HG03521 (cell line): ENCODE data around the gene MGST3.
"Not testable (repeated sequence)": the region's sequence is repeated elsewhere in the genome, so short reads cannot be mapped to it uniquely, and the experiment has no call there.

Experiments used
- ATAC-seq: cut with Tn5 transposase; IDR thresholded peaks from one replicate; pipeline ENCODE4 v1.9.1; 2021; ENCODE audit warnings: mild to moderate bottlenecking, moderate library complexity; ENCODE audit not compliant: unreplicated experiment

MGST3 gene

DNA sequence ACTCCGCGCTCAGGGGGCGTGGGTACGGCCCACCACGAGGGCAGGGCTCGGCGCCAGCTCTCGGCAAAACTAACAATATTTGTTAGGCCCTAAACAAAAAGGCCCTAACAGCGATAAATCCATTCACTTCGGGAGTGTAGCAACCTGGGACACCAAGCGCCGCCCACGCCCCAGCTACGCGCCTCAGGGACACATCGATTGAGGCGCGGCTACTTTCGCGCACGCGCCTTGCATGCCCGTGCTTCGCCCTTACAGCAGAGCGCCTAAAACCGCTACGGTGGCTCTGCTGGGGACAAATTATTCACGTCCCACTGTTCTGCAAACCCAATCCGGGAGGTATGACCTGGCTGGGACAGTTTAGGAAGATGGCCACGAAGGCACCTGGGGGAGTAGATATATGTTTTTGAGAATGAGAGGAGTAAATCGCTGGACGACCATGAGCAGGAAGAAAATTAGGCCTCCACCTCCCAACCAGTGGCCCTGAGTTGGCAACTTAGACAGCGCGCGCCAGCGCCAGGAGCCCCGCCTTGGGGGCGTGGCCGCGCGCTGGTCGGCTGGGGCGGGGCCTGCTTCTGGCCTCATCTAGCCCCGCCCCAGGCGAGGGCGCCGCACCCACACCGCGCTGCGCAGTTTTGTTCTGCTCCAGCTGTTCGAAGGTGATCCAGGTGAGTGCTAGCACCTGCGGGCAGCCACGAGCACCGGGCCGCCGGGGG lies at the start of gene MGST3:
TSS of gene MGST3 (plus strand) at position 606 of the 713 bp plus-strand sequence. CDS start 18,614 bp downstream, outside the sequence.
- ATAC-seq = peak; percentile 90

- no peak for ATAC-seq
These were observed 49.1 kb upstream of the MGST3 start for GRCh38 chr1:165581926-165582325.

DNA sequence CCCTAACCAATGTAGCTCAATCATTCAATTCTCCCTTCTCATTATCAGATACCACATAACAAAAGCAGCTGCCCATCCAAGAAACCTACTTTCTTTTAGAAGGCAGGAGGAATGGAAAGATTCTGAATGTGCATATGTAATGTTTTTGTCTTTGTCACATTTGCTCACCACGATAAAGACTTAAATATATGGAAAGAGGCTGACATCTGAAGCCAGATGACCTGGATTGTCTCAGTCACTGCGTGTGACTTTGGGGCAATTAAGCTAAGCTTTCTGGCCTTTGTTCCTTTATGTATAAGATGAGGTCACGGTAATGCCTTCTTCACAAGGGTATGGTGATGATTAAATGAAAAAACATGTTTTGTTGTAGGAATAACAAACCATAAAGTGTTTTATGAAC lies 44.6 kb upstream of the MGST3 start:
- ATAC-seq = no peak

GRCh38 chr1:165591391-165591790 lies 39.6 kb upstream of the MGST3 start:
- not testable (repeated sequence) for ATAC-seq

DNA sequence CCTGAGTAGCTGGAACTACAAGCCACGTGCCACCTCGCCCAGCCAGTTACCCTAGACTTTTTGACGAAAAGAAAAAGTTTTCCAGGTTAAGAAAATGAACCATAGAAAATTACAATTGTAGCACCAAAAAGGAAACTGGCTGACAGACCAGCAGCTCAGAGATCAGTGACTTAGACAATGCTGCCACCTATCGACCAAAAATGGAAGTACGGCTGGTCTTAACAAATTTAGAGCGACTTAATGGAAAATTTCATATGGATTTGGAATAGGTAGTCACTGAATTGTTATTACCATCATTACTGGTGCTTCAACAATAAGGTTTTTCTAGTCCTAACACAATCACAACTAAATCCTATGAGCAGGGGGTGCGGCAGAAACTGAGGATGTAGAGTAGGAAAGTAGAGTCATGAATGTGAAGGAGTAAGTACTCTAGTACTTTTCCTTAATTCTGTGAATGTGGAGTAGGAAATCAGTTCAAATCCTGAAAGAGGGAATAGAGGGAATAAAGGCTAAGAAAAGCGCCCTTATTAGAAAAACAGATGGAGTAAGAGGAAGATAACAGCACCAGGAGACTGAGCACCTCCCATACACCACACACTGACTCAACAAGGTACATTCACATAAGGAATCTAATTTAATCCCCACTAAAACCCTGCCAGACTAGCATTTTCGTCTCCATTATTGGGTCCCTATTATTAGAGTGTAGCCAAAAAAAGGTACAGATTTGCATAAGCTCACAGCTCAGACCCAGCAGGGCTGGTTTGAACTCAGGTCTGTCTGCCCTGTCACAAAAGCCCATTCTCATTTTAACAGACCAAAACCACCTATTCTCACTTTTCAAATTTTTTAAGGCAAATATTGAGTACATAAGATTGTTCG lies 37.9 kb upstream of the MGST3 start:
- no peak for ATAC-seq

DNA sequence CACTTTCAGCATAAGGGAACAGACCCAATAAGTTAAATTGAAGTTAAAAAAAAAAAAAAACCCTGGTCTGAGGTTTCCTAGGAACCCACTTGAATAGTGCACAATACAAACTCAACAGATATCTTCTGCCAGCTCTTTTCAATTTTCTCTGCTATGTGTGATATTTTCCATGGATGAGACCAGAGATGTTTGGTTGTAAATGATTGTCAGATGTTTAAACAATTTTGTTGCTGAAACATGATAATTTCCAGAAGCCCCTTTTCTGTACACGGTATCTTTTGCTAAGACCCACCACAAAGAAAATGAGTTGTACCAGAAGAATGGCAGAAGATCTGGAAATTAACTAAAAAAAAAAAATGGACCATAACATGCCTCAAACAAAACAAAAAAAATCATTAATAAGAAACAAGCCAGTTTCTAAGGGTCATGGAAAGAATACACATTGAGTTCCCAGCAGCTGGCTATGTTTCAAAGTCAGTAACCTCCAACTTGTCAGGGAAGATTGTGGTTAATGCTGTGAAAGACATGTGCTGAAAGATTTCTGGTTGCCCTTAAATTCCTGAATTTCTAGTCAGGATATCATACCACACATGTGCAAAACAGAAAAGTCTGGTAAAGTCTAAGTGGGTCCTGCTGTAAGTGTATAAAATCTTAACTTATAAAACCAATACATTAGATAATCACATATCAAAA lies 35.6 kb upstream of the MGST3 start:
- ATAC-seq = no peak

- peak; percentile 98 for ATAC-seq
These were observed 33.0 kb upstream of the MGST3 start for GRCh38 chr1:165597883-165598675.

- ATAC-seq = no peak
These were observed 32.4 kb upstream of the MGST3 start for GRCh38 chr1:165598676-165599059.

DNA sequence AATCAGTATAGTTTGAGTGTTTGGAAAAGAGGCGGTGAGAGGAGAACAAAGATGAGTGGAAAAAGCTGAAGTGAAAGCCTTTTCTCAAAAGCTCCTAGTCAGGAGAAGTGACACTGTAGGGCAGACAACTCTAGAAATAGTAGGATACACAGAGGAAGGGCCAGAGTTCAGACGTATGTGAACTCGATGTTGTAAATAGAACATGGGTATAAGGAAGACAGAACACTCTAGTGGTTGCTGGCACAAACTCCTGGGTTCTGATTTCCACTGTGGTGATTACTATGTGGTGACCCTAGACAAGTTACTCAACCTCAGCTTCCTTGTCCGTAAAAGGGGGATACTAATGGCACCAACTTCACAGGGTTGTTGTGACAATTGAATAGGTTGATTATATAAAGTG lies 30.2 kb upstream of the MGST3 start:
- no peak for ATAC-seq

- ATAC-seq = no peak
These were observed 27.2 kb upstream of the MGST3 start for GRCh38 chr1:165603810-165604209.

DNA sequence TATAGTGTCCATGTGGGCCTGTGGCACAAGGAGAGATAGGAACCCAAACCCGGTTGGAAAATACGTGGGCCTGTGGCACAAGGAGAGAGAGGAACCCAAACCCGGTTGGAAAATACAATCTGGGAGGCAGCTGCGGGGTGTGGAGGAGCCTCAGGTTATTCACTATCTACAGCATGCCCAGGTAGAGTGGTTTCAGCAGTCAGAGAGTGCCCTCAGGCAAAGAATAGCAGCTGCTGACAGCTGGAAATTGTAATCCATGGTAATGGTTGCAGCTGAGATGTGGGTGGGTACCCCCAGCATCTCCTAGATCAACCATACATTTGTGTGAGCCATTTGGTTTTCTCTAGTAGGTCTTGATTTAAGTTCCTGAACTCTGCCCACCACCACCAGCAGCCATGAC lies 25.8 kb upstream of the MGST3 start:
- ATAC-seq = no peak

- not testable (repeated sequence) for ATAC-seq
These were observed 24.4 kb upstream of the MGST3 start for GRCh38 chr1:165606676-165607075.

DNA sequence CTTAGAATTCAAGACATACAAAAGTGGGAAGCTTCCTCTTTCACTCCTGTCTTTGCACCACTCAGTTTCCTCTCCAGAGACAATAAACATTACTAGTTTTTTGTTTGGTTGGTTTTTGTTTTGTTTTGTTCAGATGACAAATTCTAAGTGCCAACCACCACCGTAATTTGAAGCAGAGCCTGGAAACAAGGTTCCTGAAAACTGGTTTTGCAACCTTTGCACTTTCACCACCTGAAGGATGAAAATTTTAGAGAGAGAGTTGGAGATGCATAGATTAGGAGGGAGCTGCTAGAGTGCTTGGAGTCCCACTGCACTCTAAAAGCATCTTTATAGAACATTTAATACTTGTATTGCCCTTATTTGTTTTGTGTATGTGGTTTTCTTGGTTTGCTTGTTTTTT lies 20.2 kb upstream of the MGST3 start:
- no peak for ATAC-seq

- ATAC-seq = no peak
These were observed 19.0 kb upstream of the MGST3 start for GRCh38 chr1:165612062-165612461.

- ATAC-seq = no peak
These were observed 14.9 kb upstream of the MGST3 start for GRCh38 chr1:165616054-165616612.

DNA sequence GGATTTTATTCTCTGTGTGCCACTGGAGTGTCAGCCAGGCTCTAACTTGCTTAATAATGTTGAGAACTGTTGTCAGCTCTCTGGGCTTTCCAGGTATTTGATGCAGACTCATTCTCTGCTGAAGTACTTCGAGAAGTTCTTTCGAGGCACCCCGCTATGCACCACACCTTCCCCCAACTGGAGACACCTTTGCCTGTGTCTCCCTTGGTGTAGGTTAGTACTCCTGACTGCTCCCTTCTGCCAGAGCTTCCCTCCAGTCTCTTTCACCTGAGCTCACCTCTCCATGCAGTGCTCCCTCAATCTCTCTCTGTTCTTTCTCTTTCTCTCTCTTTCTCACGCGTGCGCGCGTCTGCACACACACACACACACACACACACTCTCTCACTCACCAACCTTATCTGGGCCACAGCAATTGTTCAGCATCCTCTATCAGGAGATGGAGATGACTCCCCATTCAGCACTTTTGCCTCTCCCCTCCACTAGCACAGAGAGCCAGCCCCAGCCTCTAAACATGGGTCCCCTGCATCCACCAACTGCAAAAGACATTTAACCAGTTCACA lies 14.0 kb upstream of the MGST3 start:
- no peak for ATAC-seq

DNA sequence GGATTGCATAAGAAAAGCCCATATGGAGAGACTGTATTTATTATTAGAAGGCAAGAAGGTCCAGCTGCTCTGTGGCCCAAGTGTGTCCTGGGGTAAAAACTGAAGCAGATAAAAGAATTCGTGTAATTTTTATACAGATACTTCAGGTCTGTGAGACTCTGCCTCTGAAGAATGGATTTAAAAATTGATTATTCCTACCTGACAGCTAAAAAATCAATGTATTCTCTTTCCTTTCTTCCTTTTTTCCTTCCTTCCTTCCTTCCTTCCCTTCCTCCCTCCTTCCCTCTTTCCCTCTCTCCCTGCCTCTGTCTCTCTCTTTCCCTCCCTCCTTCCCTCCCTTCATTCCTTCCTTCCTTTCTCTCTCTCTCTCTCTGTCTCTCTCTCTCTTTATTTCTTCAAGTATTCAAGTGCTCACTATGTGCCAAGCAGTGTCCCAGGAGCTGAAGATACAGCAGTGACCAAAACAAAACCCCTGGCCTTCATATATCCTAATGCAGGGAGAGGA lies 11.3 kb upstream of the MGST3 start:
- ATAC-seq = no peak

GRCh38 chr1:165623624-165624023 lies 7.4 kb upstream of the MGST3 start:
- no peak for ATAC-seq

DNA sequence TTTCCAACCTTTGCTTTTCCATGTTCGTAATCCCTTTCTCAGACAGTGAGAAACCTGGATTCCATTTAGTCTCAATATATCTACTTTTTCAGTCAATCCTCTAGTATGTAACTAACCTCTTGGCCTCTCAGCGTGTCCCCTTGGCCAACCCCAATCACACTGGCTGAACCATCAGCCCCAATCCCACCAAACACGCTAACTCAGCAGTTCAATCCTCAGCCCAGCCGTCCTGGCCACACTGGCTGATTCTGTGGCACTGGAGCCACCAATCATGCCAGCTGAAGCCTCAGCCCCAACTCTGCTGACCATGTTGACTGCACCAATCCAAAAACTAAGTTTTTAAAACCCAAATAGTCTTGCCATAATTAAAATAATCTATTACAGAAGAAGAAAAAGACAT lies 6.6 kb upstream of the MGST3 start:
- ATAC-seq = no peak
